Stomach (tissue), 19 donors: ENCODE results near the gene SPTBN2. TPM values are rescaled to one million over a fixed set of nuclear protein-coding genes. Genes with fewer than 3 reads are reported as not detected.
A peak's percentile ranks its signal among the peaks of the same experiment; 100 is the strongest.

Experiments used
- DNase-seq, 2 donors: peaks; one replicate each; pipeline versions ENCODE4 v3.0.0 to v3.0.0-alpha.2; 2013 to 2019
- H3K27ac ChIP-seq, 5 donors: fragments of 200-600 bp in 4 of 5; sonication (generic) in 4 of 5; one replicate each; pipeline ENCODE4 v1.5.1; 2013 to 2019; ENCODE audit warnings: mild to moderate bottlenecking in 1 of 5, moderate library complexity in 1 of 5
- H3K27me3 ChIP-seq, 3 donors: fragments of 200-600 bp; sonication (generic); one replicate each; pipeline ENCODE4 v1.5.1; 2017 to 2019; ENCODE audit warnings: mixed run types in 1 of 3
- H3K36me3 ChIP-seq, 4 donors: fragments of 200-600 bp; sonication (generic); 1 replicate in 3 of 4; 2 replicates in 1 of 4; pipeline ENCODE4 v1.5.1; 2016 to 2019
- H3K4me1 ChIP-seq, 4 donors: fragments of 200-600 bp; sonication (generic); one replicate each; pipeline ENCODE4 v1.5.1; 2016 to 2019
- H3K4me3 ChIP-seq, 4 donors: fragments of 200-600 bp; sonication (generic) in 3 of 4; one replicate each; pipeline ENCODE4 v1.5.1; 2016 to 2019; ENCODE audit warnings: mild to moderate bottlenecking in 1 of 4
- H3K9me3 ChIP-seq, 4 donors: fragments of 200-600 bp; sonication (generic); one replicate each; pipeline ENCODE4 v1.5.1; 2016 to 2019
- EP300 ChIP-seq: sonication (generic); formaldehyde crosslinking; IDR thresholded peaks from one replicate; pipeline ENCODE4 v1.6.1; 2017; ENCODE audit warnings: antibody characterized with exemption
- POLR2A ChIP-seq, 4 donors: fragments of 450-650 bp; IDR thresholded peaks; one replicate each; pipeline ENCODE4 v1.6.1; 2016; ENCODE audit warnings: antibody characterized with exemption in 4 of 4, control low read depth in 2 of 4, mild to moderate bottlenecking in 1 of 4, moderate library complexity in 1 of 4
- POLR2AphosphoS5 ChIP-seq, 3 donors: sonication (generic); formaldehyde crosslinking; IDR thresholded peaks; one replicate each; pipeline ENCODE4 v1.6.1; 2016; ENCODE audit warnings: antibody characterized with exemption in 3 of 3
- WGBS, 5 donors: extraction: QIAGEN DNeasy Blood & Tissue Kit in 3 of 5; methylation state at CpG; one replicate each; pipeline versions ENCODE4 v1.1.5 to v1.1.7; 2013 to 2018; 5-methylcytosine and 5-hydroxymethylcytosine counted together
- intact Hi-C: fragments of 100-400 bp; cut with DNase I; formaldehyde crosslinking; loops from one replicate; pipeline ENCODE4 v1.15.1; 2023; ENCODE audit warnings: low total_unique reads
- long read RNA-seq, 10 donors: transcript quantifications; one replicate each; lab custom pipeline, GENCODE V29; 2026
- polyA plus RNA-seq, 3 donors: library from polyadenylated mRNA; stranded (reverse); fragments of 200-250 nt; gene quantifications; one replicate each; pipeline ENCODE4 v1.2.3, GENCODE V29; 2013
- total RNA-seq, 5 donors: library from RNA; depleted of rRNA; stranded (reverse); fragments of >200 nt; gene quantifications; one replicate each; pipeline versions ENCODE4 v1.1.0 to v1.2.3, GENCODE V29; 2014 to 2016
- TF ChIP-seq, protein P1 (sequence below), 7 experiments: fragments of 450-650 bp in 4 of 7; fragments of 200-600 bp in 3 of 7; sonication (generic) in 3 of 7; IDR thresholded peaks; one replicate each; pipeline ENCODE4 v1.5.1; 2016 to 2019; ENCODE audit warnings: antibody characterized with exemption in 7 of 7, control low read depth in 2 of 7, mild to moderate bottlenecking in 1 of 7
- donor health status: healthy with polysubstance abuse.
- donor health status: Bipolar disorder and iron deficiency.
- donor health status: healthy.

The SPTBN2 gene
- total RNA-seq (100 to 1,000 TPM in 1 of 5 donors, 10 to 100 TPM in 2, 1 to 10 TPM in 2; 7.5 to 134 (median 17.5) TPM), polyA plus RNA-seq (10 to 100 TPM in 1 of 3 donors, 1 to 10 TPM in 2; 2.4 to 12.9 (median 6.2) TPM)
- long read RNA-seq, donor 1, result 0 reads
- long read RNA-seq, donor 2, result 0 reads
- long read RNA-seq, donor 3, result 0 reads
- long read RNA-seq, donor 4, result 0 reads
- long read RNA-seq, donor 5, result 0 reads
- long read RNA-seq, donor 6, result 0 reads
- long read RNA-seq, donor 7, result 0 reads
- long read RNA-seq, donor 8, result 0 reads
- long read RNA-seq, donor 9, result 0 reads
- long read RNA-seq, donor 10, result 0 reads

DNA sequence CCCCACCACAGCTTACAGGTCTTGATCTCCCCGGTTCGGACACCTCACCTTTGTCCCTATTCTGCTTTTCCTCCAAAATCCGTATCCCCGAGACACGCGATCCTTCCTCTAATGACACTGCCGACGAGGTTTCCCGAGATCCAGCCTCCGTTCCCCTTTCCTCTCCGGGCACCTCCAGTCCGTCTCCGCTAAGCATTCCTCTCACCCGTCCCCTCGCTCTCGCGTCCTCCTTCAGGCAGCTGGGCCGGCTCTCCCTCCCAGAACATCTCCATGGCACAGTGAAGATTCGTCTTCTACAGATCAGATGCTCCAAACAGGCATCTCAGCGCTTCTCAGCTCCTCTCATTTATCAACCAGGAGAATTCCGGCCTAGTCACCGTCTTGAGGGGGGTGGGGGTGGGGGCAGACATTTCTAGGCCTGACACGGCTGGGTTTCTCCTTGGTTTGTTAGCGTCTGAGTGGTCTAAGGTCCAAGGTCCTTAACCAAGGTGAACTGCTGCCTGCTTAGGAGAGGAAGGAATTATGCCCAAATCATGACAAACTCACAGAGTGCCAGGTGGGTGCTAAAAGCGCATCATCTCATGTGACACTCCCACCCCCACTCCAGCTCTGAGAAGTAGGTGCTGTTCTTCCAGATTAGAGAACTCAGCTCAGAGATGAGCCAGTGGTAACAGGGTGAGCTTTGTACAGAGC lies at the start of gene SPTBN2:
SPTBN2 (minus strand) TSS at position 524 of the 693 bp plus-strand sequence. CDS start 7,976 bp downstream, outside the sequence.
- Histone ChIP-seq H3K4me3 (peak within 1 kb of the TSS; percentile 50 to 61 (median 54)), H3K36me3 (no peaks in the 10 kb centered on the region), H3K27me3 (peaks cover 0 to 67% (median 26%) of the 10 kb centered on the region in 3 donors), H3K4me1 (peaks cover 12 to 19% (median 14%) of the 10 kb centered on the region in 4 donors), H3K9me3 (no peaks in the 10 kb centered on the region), H3K27ac (peak within 1 kb of the TSS in 1 of 5 donors; percentile 46)
- TF ChIP-seq EP300 (no peak), POLR2AphosphoS5 (IDR thresholded peaks at IDR 0.05) (no peak), POLR2A (IDR thresholded peaks at IDR 0.05) (no peak)
- TF ChIP-seq, protein P1, sequence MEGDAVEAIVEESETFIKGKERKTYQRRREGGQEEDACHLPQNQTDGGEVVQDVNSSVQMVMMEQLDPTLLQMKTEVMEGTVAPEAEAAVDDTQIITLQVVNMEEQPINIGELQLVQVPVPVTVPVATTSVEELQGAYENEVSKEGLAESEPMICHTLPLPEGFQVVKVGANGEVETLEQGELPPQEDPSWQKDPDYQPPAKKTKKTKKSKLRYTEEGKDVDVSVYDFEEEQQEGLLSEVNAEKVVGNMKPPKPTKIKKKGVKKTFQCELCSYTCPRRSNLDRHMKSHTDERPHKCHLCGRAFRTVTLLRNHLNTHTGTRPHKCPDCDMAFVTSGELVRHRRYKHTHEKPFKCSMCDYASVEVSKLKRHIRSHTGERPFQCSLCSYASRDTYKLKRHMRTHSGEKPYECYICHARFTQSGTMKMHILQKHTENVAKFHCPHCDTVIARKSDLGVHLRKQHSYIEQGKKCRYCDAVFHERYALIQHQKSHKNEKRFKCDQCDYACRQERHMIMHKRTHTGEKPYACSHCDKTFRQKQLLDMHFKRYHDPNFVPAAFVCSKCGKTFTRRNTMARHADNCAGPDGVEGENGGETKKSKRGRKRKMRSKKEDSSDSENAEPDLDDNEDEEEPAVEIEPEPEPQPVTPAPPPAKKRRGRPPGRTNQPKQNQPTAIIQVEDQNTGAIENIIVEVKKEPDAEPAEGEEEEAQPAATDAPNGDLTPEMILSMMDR (IDR thresholded peaks at IDR 0.05), result no peak
- WGBS, 5 donors, result 15 to 23% (median 18%) methylated on average over 25 of the region's 25 CpGs
- no peak for DNase-seq
- intact Hi-C loops, result no loop called here

DNA sequence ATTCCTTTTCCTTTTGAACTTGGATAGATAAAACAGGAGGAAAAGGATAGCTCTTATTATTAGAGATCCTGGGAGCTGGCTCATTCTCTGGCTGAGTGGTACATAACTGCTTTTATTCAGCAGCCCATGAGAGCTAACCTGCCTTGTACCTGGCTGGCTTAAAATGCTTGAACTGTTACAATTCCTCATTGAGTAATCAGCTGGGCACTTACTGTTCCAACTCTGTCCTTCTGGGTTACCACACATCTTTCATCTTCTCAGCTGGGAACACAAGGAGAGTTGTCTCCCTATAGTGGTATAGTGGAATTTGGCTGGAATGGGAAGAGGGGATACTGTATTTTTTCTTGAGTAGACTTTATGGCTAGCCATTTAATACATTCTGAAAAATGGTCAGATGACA lies 39.8 kb upstream of the SPTBN2 start:
- Histone ChIP-seq H3K9me3 (no peaks in the 10 kb centered on the region), H3K4me3 (no peak overlapping the region), H3K36me3 (no peaks in the 10 kb centered on the region), H3K4me1 (no peaks in the 10 kb centered on the region), H3K27me3 (no peaks in the 10 kb centered on the region), H3K27ac (no peak overlapping the region)
- intact Hi-C loops, result no loop called here
- DNase-seq, result no peak
- no peak for TF ChIP-seq EP300

- Histone ChIP-seq H3K4me3 (no peak overlapping the region), H3K9me3 (no peaks in the 10 kb centered on the region), H3K27me3 (no peaks in the 10 kb centered on the region), H3K36me3 (no peaks in the 10 kb centered on the region), H3K4me1 (no peaks in the 10 kb centered on the region), H3K27ac (no peak overlapping the region)
- intact Hi-C loops, result no loop called here
- no peak for DNase-seq
- TF ChIP-seq, protein P1 (IDR thresholded peaks at IDR 0.05), result no peak
- no peak for TF ChIP-seq POLR2AphosphoS5 (IDR thresholded peaks at IDR 0.05)
- TF ChIP-seq POLR2A (IDR thresholded peaks at IDR 0.05), result no peak
- TF ChIP-seq EP300, result no peak
- 76 to 90% (median 85%) methylated on average over 3 of the region's 3 CpGs for WGBS, 5 donors
Measured at GRCh38 chr11:66768088-66768521, 39.1 kb upstream of the SPTBN2 start.

- Histone ChIP-seq H3K27me3 (no peaks in the 10 kb centered on the region), H3K4me1 (no peaks in the 10 kb centered on the region), H3K36me3 (peaks cover 0 to 4% (median 2%) of the 10 kb centered on the region in 4 donors), H3K4me3 (no peak overlapping the region), H3K27ac (no peak overlapping the region), H3K9me3 (no peaks in the 10 kb centered on the region)
- no peak for DNase-seq
- 89 to 100% (median 98%) methylated on average over 1 of the region's 1 CpG for WGBS, 5 donors
- no peak for TF ChIP-seq POLR2A (IDR thresholded peaks at IDR 0.05)
- TF ChIP-seq EP300, result no peak
- TF ChIP-seq POLR2AphosphoS5 (IDR thresholded peaks at IDR 0.05), result no peak
- TF ChIP-seq, protein P1 (IDR thresholded peaks at IDR 0.05), result no peak
- intact Hi-C loops, result no loop called here
Measured at GRCh38 chr11:66767666-66768065, 38.6 kb upstream of the SPTBN2 start.
